ENCODE measurements around the gene SH2B3.

DNA sequence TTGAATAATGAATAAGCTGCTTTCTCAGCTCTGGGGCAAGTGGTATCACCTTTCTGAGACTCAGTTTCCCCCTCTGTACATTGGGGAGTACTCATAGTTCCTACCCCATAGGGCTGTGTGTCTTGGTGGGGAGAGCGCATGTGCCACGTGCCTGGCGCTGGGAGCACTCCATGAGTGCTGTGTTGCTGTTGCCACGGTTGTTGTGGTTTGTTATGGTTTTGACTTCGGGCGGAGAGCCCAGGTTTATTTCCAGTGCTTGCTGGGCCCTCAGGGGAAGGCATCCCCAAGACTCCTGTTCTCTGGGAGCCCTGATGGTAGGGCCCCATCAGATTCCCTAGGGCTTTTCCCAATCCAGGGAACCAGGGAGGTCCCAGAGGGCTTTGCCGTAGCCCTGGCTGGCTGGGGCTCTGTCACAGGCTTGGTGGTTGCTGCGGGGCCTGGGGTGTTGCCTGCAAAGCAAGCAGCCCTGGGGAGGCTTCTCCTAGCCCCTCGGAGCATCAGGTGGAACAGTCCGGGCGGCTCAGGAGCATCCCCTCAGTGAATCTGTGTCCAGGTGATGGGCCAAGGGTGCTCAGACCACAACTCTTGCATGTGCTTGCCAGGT is 18.6 kb downstream of the SH2B3 start:
- no peak for TF ChIP-seq POLR2A (IDR thresholded peaks at IDR 0.05)
- TF ChIP-seq, protein P1, sequence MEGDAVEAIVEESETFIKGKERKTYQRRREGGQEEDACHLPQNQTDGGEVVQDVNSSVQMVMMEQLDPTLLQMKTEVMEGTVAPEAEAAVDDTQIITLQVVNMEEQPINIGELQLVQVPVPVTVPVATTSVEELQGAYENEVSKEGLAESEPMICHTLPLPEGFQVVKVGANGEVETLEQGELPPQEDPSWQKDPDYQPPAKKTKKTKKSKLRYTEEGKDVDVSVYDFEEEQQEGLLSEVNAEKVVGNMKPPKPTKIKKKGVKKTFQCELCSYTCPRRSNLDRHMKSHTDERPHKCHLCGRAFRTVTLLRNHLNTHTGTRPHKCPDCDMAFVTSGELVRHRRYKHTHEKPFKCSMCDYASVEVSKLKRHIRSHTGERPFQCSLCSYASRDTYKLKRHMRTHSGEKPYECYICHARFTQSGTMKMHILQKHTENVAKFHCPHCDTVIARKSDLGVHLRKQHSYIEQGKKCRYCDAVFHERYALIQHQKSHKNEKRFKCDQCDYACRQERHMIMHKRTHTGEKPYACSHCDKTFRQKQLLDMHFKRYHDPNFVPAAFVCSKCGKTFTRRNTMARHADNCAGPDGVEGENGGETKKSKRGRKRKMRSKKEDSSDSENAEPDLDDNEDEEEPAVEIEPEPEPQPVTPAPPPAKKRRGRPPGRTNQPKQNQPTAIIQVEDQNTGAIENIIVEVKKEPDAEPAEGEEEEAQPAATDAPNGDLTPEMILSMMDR (IDR thresholded peaks at IDR 0.05) = no peak

Data from heart left ventricle (tissue), 13 donors.